Measurements from ENCODE around the gene PRKD2.
A peak's percentile ranks its signal among the peaks of the same experiment; 100 is the strongest.

PRKD2 gene

GRCh38 chr19:46661020-46661731, 55.7 kb downstream of the PRKD2 start, which contains the start of gene DACT3:
Gene DACT3, minus strand, starts transcription at chr19:46661182. Its CDS starts 118 bp downstream, at chr19:46661064.
- DNase-seq (ENCODE audit: low spot score), result peak; percentile 100

DNA sequence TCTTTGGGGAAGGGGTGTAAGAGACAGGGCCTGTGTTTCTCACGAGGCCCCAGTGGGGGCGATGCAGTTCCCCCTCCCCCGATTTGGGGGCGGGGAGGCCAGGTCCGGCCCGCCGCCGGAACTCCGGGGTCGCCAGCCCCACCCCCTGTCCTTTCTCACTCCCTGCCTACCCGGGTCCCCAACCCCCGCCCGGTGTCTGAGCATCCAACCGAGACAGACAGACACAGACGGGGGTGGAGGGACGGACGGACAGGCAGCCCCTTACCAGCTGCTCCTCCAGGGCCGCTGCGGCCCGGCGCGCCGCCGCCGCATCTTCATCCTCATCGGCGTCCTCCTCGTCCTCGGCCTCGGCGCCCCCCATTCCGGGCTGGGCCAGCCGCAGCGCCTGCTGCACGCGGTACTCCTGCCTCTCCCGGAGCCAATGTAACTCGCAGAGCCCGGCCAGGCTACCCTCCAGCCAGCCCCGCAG, 56.3 kb downstream of the PRKD2 start:
- DNase-seq (ENCODE audit: low spot score), result no peak

- no peak for DNase-seq (ENCODE audit: low spot score)
These were observed 56.9 kb downstream of the PRKD2 start for GRCh38 chr19:46660008-46660517.

GRCh38 chr19:46659151-46660007, 57.5 kb downstream of the PRKD2 start:
- no peak for DNase-seq (ENCODE audit: low spot score)

DNA sequence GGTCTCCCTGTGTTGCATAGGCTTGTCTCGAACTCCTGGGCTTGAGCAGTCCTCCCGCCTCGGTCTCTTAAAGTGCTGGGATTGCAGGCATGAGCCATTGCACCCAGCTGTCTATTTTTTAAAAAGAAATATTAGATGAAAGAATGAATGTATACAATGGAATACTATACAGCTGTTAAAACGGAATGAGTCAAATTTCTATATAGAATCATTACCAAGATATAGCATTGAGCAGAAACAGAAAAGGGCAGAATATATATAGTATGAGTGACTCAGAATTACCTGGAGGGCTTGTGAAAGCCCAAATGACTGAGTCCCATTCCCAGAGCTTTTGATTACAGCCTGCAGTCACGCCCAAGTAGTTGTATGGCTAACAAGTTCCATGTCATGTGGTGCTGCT, 60.4 kb downstream of the PRKD2 start:
- no peak for DNase-seq (ENCODE audit: low spot score)

DNA sequence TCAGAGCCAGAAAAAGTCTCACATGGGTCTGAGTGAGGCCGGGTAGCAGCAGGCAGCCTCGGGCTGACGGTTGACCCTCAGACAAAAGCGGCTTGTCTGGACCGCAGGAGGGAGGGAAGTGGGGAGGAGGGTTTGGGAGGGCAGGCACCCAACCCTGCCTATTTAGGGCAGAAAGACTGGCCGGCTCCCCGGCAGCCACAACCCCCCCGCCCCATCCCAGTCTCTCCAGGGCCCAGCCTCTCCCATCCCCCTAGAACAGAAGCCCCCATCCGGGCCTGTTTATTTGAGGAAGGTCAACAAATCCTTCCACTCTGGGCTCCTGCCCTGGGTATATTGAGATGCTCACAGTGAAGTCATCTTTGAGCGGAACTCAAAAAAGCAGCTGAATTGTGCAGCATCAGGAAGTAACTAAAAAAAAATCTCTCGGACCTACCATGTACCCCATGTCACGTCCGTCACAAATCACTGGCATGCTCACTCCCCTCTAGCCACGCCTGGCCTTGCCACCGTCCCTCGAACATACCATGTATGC, 62.2 kb downstream of the PRKD2 start:
- no peak for DNase-seq (ENCODE audit: low spot score)

GRCh38 chr19:46650445-46650844, 66.5 kb downstream of the PRKD2 start:
- DNase-seq (ENCODE audit: low spot score), result no peak

DNA sequence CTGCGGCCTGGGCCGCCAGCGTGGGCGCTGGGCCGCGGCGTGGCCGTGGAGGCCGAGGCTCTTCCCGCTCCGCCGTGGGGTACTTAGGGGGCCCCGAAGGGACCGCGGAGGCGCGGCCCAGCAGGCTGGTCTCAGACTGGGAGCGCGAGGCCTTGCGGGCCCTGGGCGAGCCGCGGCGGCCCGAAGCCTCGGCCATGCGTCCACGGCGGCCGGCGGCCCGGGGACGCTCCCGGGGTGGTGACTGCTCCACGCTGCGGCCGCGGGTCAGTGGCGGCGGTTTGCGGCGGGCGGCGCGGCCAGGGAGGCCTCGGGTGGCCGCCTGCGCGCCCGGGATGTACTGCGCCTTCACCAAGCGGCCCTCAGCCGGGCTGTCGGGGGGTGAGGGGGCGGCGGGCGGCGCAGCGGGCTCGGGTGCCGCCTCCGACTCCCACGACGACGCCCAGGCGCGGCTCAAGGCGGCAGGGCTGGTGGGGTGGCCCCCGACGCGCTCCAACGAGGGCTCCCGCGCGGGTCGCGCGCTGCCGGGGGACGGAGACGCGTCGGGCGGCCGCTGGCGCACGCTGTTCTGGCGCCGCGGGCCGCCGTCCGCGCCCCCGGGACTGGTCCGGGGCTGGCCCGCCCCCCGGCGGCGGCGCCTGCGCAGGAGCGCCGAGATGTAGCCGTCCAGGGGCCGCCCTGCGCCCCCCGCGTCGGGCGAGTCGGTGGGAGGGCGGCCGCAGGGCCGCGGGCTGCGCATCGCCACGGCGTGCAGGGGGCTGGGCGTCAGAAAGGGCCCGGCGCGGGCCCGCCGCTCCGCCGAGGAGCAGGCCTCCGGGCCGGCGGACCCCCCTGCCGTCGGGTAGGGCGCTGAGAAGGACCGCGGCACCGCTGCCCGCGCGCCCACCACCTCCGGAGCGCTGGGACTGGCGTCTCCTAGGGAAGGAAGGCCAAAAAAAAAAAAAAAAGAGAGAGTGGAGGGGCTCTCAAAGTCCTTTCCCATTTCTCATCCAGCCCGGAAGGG, 67.7 kb downstream of the PRKD2 start:
- DNase-seq (ENCODE audit: low spot score), result no peak

GRCh38 chr19:46648060-46648960, 68.6 kb downstream of the PRKD2 start:
- no peak for DNase-seq (ENCODE audit: low spot score)

DNA sequence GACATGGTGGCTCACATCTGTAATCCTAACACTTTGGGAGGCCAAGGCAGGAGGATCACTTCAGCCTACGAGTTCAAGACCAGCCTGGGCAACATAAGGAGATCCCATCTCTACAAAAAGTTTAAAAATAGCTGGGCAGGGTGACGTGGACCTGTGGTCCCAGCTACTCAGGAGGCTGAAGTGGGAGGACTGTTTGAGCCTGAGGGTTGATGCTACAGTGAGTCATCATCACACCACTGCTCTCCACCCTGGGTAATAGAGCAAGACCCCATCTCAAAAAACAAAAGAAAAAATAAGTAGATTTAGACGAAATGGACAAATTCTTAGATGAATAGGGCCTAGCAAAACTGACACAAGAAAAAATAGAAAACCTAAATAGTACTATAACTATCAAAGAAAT, 70.5 kb downstream of the PRKD2 start:
- DNase-seq (ENCODE audit: low spot score), result no peak

DNA sequence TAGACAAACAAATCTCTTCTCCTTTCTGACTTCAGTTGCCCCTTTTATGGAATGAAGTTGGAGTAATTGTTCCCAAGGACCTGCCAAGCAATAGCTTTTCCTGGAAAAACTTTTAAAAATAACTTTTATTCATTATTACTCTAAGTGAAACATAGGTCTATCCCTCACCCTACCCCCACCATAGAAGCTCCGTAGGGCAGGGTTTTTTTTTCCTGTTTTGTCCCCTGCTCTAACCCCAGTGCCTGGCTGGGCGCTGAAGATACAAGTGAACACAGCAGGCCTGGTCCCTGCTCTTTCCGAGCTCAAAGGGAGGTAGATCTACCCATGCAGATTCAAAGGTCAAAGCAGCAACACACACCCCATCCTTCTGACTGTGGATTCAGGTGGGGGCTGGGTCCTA, 72.2 kb downstream of the PRKD2 start:
- DNase-seq (ENCODE audit: low spot score), result no peak

DNA sequence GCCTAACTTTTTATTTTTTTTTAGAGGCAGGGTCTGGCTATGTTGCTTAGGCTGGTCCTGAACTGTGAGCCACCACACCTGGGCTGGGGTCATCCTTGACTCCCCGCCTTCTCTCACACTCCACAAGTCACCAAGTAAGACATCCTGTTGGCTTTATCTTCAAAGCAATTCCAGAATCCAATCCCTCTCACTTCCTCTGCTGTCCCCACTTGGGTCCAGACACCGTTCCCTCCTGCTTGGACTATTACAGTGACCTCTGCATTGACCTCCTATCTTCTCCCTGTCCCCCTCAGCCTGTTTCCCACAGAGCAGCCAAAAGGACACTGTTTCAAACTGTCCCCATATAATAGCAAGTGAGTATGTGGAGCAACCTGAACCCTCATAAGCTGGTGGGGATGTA, 76.3 kb downstream of the PRKD2 start:
- no peak for DNase-seq (ENCODE audit: low spot score)

DNA sequence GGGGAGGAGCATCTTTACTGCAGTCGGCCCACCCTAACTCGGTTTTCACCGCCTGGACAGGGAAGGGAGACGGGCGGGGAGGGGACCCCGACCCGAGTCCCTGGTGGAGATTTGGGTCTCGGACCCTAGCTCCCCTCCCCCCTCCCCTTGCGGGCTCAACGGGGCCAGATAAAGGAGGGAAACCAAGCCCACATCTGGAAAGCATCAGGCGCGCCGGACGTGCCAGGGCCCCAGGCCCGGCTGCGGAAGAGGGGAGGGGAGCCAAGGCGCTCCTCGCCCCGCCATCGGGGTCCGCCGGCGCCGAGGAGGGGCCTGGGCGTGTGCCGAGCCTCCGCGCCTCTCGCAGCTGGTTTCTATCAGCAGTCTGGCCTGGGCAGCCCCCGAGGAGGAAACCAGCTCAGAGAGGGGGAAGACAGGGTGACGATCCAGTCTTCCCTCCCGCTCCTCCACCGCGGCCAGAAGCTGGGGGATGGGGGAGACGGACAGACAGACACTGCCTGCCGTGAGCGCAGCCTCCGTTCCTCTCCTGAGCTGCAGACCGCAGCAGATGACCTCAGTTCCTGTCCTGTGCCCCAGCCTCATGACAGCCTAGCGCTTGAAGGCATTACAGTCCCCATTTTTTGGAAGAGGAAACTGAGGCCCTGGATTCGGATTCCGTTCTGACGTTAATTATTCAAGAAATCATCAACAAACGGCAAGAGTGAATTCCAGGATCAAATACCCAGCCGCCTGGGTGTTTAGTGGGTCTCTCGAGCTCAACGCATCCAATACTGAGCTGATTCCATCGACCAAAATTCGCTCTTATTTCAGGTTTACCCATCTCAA, 77.3 kb downstream of the PRKD2 start:
- DNase-seq (ENCODE audit: low spot score), result no peak

DNA sequence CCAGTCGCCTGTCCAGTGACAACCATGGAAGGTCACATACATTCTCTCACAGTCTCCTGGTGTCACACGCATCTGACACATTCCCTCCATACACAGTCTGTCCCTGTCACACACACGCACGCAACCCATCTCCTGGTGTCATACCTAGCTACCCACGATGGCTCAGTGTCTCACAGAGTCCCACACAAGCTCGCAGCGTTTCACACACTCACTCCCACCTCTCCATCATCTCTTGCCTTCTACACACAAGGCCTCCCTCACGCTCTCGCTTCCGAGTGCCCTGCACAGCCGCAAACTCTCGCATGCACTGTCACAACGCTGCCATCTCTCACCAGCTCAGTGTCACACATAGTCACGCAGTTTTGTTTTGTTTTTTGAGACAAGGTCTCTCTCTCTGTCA, 79.7 kb downstream of the PRKD2 start:
- DNase-seq (ENCODE audit: low spot score), result no peak

DNA sequence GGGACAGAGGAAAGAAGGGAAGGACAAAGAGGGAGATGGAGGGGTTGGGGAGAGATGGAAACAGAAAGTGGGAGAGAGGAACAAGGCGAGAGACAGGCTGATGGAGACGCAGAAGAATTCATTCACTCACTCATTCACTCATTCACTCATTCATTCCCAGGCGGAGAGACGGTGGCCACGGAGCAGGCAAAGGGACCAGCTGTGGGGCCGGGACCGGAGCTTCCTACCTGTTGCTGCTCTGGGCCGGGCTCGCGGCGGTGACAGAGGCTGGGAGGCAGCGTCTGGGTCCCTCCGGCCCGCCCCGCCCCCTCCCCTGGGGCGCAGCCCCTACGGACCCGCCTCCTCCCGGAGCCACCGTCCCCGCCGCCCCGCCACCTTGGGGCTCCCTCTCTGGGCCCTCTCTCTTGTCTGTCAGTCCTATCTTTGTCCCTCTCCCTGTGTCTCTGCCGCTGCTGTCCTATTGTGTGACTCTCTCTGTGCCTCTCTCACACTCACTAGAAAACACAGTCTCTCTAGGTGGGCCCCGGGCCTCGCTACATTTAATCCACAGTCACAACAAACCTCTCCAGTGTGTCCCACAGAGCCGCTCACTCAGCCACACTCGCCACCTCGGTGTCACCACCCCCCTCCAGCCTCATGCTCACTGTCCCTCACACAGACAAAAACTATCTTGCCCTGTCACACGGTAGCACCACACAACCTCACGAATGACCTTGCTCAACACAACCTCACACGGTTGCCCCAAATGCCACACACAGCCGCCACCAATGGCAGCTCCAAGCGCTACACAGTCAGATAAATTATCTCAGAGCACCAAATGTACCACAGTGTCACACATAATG, 80.8 kb downstream of the PRKD2 start, which contains the start of gene GNG8:
Gene GNG8 (minus strand): TSS at position 283 of the 842 bp plus-strand sequence. CDS start 1,520 bp downstream, outside the sequence.
- DNase-seq (ENCODE audit: low spot score), result no peak

GRCh38 chr19:46634656-46635218, 82.2 kb downstream of the PRKD2 start:
- no peak for DNase-seq (ENCODE audit: low spot score)

GRCh38 chr19:46634045-46634655, 82.8 kb downstream of the PRKD2 start:
- peak; percentile 94 for DNase-seq (ENCODE audit: low spot score)

- no peak for DNase-seq (ENCODE audit: low spot score)
These were observed 83.8 kb downstream of the PRKD2 start for GRCh38 chr19:46633130-46633529.

All from CD4-positive, alpha-beta T cell treated with Interleukin-15 for 4 hours (primary cell).